Kidney epithelial cell (primary cell): ENCODE measurements around the gene SLC25A47. TPM values are rescaled to one million over a fixed set of nuclear protein-coding genes. Genes with fewer than 3 reads are reported as not detected.

Experiments
- DNase-seq: peaks from one replicate; pipeline ENCODE4 v3.0.0-alpha.2; 2010; ENCODE audit warnings: low read depth
- H3K27me3 ChIP-seq: 2 replicates; pipeline ENCODE4 v1.6.0; 2011; ENCODE audit warnings: low read length; ENCODE audit not compliant: control insufficient read depth, insufficient read depth
- H3K36me3 ChIP-seq: 2 replicates; pipeline ENCODE4 v1.5.1; 2011; ENCODE audit warnings: low read length; ENCODE audit not compliant: control insufficient read depth, insufficient read depth
- H3K4me3 ChIP-seq: 2 replicates; pipeline ENCODE4 v1.5.1; 2011; ENCODE audit warnings: low read depth, mild to moderate bottlenecking, control low read depth, low read length
- CTCF ChIP-seq: IDR thresholded peaks from 2 replicates; pipeline ENCODE4 v1.5.1; 2011; ENCODE audit warnings: mild to moderate bottlenecking, moderate library complexity, low read length, control low read depth, inconsistent platforms; ENCODE audit not compliant: insufficient read depth, poor library complexity, severe bottlenecking
- total RNA-seq: library from RNA; depleted of rRNA; stranded (reverse); fragments of >200 nt; gene quantifications from 2 replicates; pipeline ENCODE4 v1.2.3, GENCODE V29; 2015

Gene SLC25A47
- total RNA-seq, 1 donor from 2014 or later, result not detected

DNA sequence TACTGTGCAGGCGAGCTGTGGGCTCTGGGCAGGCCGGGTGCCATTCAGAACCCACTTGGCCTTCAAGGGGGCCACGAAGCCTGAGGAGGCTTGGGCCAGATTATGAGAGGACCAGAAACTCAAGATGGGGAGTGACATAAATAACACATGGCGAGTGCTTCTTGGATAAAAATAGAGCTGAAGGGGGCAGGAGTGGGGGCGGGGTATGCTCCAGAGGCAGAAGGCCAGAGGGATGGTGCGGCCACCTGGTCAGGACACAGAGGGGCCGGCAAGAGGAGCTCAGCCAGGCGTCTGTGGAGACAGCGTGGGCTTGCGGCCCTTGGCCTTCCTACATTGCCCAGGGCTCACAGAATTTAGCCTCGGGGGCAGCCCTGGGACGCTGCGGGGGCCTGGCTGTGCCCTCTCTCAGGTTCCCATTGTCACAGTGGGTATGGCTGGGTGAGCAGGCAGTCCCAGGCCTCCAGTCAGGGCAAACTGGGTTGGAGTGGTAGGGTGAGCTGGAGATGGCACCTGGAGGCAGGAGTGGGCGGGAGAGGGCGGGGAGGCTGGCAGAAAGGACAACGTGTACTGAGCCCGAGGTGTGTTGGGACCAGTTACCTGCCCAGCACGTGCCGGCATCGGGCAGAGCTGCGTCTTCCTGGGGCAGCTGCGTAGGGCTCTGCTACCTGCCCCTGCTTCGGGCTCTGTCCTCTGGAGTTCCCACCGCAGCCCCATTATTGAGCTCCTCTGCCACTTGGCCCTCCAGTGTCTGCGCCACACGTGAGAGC lies 9.5 kb upstream of the SLC25A47 start:
- TF ChIP-seq CTCF, result no peak
- H3K27me3 ChIP-seq, result no peaks in the 10 kb centered on the region
- no peak for DNase-seq
- no peak overlapping the region for H3K4me3 ChIP-seq
- no peaks in the 10 kb centered on the region for H3K36me3 ChIP-seq

GRCh38 chr14:100314724-100315123 lies 8.4 kb upstream of the SLC25A47 start:
- TF ChIP-seq CTCF, result no peak
- Histone ChIP-seq H3K27me3 (no peaks in the 10 kb centered on the region), H3K4me3 (no peak overlapping the region), H3K36me3 (no peaks in the 10 kb centered on the region)
- DNase-seq, result no peak

GRCh38 chr14:100317389-100317788 lies 5.8 kb upstream of the SLC25A47 start:
- DNase-seq, result no peak
- Histone ChIP-seq H3K4me3 (no peak overlapping the region), H3K27me3 (no peaks in the 10 kb centered on the region), H3K36me3 (no peaks in the 10 kb centered on the region)
- TF ChIP-seq CTCF, result no peak

DNA sequence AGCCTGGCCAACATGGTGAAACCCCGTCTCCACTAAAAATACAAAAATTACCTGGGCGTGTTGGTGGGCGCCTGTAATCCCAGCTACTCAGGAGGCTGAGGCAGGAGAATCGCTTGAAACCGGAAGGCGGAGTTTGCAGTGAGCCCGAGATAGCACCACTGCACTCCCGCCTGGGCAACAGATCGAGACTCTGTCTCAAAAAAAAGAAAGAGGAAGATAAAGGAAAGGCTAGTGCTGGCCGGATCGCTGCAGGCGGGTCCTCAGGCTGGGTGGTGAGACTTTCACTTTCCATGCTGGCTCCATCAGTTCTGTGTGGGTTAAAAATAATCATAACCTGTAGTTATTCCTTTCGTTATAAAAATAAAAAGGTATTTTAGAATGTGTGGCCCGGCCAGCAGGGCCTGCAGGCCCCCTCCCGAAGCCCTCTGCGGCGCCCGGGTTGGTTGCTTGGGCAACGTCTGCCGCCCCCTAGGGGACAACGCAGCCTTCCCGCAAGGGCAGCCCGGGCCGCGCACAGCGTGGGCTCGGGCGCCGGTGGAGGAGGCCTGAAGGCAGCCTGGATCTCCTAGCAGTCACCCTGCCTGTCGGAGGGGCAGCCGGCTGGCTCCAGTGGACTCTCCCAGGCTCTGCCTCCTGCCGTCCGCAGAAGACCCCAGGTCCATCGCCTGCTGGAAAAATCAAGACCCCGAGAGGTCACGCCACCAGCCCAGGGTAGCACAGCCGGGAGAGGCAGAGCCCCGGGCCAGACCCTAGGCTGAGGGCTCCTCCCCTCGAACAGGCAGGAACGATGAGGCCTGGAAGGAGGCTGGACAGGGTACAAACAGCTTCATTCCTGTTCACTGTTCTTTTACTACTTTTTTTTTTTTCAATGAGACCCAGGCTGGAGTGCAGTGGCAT lies 5.0 kb upstream of the SLC25A47 start:
- Histone ChIP-seq H3K36me3 (no peaks in the 10 kb centered on the region), H3K4me3 (no peak overlapping the region), H3K27me3 (peaks cover 4% of the 10 kb centered on the region)
- DNase-seq, result no peak
- peak; percentile 79 for TF ChIP-seq CTCF

DNA sequence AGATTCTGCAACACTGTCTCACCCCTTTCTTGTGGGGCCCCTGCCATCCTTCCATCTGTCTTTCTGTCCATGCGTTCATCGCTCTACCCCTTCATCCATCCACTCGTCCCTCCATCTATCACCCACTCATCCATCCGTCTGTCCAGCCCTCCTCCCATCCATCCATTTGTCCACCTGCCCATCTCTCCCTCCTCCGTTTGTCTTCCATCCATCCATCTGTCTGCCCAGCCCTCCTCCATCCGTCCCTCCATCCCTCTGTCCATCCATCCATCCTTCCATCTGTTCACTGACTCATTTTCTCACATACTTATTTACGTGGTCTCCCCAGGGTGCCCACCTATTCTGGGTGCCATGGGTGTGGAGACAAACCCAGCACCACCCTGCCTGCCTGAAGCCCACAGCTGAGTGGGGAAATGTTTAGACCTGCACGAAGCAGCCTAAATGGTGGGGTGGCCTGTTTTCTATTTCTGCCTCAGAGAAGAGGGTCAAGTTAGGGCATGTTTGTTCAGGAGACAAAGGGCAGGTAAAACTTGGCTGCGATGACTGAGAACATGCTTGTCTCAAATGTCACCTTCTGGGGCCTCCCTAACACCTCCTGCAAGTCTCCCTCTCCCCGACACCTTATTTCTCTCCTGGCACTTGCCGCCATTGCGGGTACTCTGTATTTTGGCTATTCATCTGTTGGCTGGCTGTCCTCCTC lies 2.8 kb upstream of the SLC25A47 start:
- Histone ChIP-seq H3K4me3 (no peak overlapping the region), H3K36me3 (no peaks in the 10 kb centered on the region), H3K27me3 (peaks cover 5% of the 10 kb centered on the region)
- no peak for DNase-seq
- TF ChIP-seq CTCF, result no peak
